ENCODE data around the gene CDKN2C. TPM values are rescaled to one million over a fixed set of nuclear protein-coding genes. Genes with fewer than 3 reads are reported as not detected.

Gene CDKN2C
- total RNA-seq, 2 donors from 2014 or later = 21.9 to 22.5 TPM

GRCh38 chr1:50978852-50979781, 9.1 kb downstream of the CDKN2C start:
- H3K27ac Mint-ChIP-seq = peak overlapping the region; percentile 55 to 73
- H3K4me3 Mint-ChIP-seq = peak overlapping the region; percentile 77
- no peaks in the 10 kb centered on the region for H3K27me3 Mint-ChIP-seq
- no peak for ATAC-seq
- peaks cover 6% of the 10 kb centered on the region for H3K36me3 Mint-ChIP-seq
- peaks cover 19 to 20% of the 10 kb centered on the region in 2 donors for H3K4me1 Mint-ChIP-seq (ENCODE audit: low read depth in 2 of 2)
- no peaks in the 10 kb centered on the region for H3K9me3 Mint-ChIP-seq
- DNase-seq (ENCODE audit: low spot score) = no peak

- no peak overlapping the region for H3K4me3 Mint-ChIP-seq
- ATAC-seq = no peak
Measured at GRCh38 chr1:50979937-50980336, 9.9 kb downstream of the CDKN2C start.

GRCh38 chr1:50980505-50980904, 10.5 kb downstream of the CDKN2C start:
- DNase-seq (ENCODE audit: low spot score) (no peak), ATAC-seq (no peak)
- Mint-ChIP-seq H3K4me3 (no peak overlapping the region), H3K27ac (no peak overlapping the region), H3K27me3 (no peaks in the 10 kb centered on the region), H3K4me1 (ENCODE audit: low read depth in 2 of 2) (peaks cover 19 to 20% of the 10 kb centered on the region in 2 donors), H3K9me3 (no peaks in the 10 kb centered on the region), H3K36me3 (no peaks in the 10 kb centered on the region)

More at GRCh38 chr1:50979937-50980336, 9.9 kb downstream of the CDKN2C start:
- no peak overlapping the region for H3K27ac Mint-ChIP-seq
- DNase-seq (ENCODE audit: low spot score) = no peak
- no peaks in the 10 kb centered on the region for H3K36me3 Mint-ChIP-seq
- no peaks in the 10 kb centered on the region for H3K27me3 Mint-ChIP-seq
- H3K9me3 Mint-ChIP-seq = no peaks in the 10 kb centered on the region
- peaks cover 19 to 20% of the 10 kb centered on the region in 2 donors for H3K4me1 Mint-ChIP-seq (ENCODE audit: low read depth in 2 of 2)

GRCh38 chr1:50981741-50982140, 11.7 kb downstream of the CDKN2C start:
- no peaks in the 10 kb centered on the region for H3K36me3 Mint-ChIP-seq
- H3K4me3 Mint-ChIP-seq = no peak overlapping the region
- H3K27ac Mint-ChIP-seq = no peak overlapping the region
- no peaks in the 10 kb centered on the region for H3K9me3 Mint-ChIP-seq
- no peaks in the 10 kb centered on the region for H3K27me3 Mint-ChIP-seq
- ATAC-seq (no peak), DNase-seq (ENCODE audit: low spot score) (no peak)
- peaks cover 11 to 13% of the 10 kb centered on the region in 2 donors for H3K4me1 Mint-ChIP-seq (ENCODE audit: low read depth in 2 of 2)

GRCh38 chr1:50982611-50983010, 12.6 kb downstream of the CDKN2C start:
- H3K27ac Mint-ChIP-seq = no peak overlapping the region
- no peaks in the 10 kb centered on the region for H3K36me3 Mint-ChIP-seq
- no peaks in the 10 kb centered on the region for H3K27me3 Mint-ChIP-seq
- H3K4me1 Mint-ChIP-seq (ENCODE audit: low read depth in 2 of 2) = peaks cover 8 to 9% of the 10 kb centered on the region in 2 donors
- H3K9me3 Mint-ChIP-seq = no peaks in the 10 kb centered on the region
- H3K4me3 Mint-ChIP-seq = no peak overlapping the region
- ATAC-seq (no peak), DNase-seq (ENCODE audit: low spot score) (no peak)

GRCh38 chr1:50983219-50983802, 13.3 kb downstream of the CDKN2C start:
- Mint-ChIP-seq H3K27ac (no peak overlapping the region), H3K27me3 (no peaks in the 10 kb centered on the region), H3K4me3 (no peak overlapping the region), H3K4me1 (ENCODE audit: low read depth in 2 of 2) (peaks cover 8 to 9% of the 10 kb centered on the region in 2 donors), H3K36me3 (no peaks in the 10 kb centered on the region), H3K9me3 (no peaks in the 10 kb centered on the region)
- no peak for DNase-seq (ENCODE audit: low spot score)
- no peak for ATAC-seq

- no peaks in the 10 kb centered on the region for H3K27me3 Mint-ChIP-seq
- H3K4me1 Mint-ChIP-seq (ENCODE audit: low read depth in 2 of 2) = no peaks in the 10 kb centered on the region
- no peak overlapping the region for H3K27ac Mint-ChIP-seq
- H3K9me3 Mint-ChIP-seq = no peaks in the 10 kb centered on the region
- no peaks in the 10 kb centered on the region for H3K36me3 Mint-ChIP-seq
- DNase-seq (ENCODE audit: low spot score) (no peak), ATAC-seq (no peak)
- no peak overlapping the region for H3K4me3 Mint-ChIP-seq
Measured at GRCh38 chr1:50985094-50985493, 15.0 kb downstream of the CDKN2C start.

GRCh38 chr1:50986653-50987052, 16.6 kb downstream of the CDKN2C start:
- no peaks in the 10 kb centered on the region for H3K36me3 Mint-ChIP-seq
- DNase-seq (ENCODE audit: low spot score) (no peak), ATAC-seq (no peak)
- no peaks in the 10 kb centered on the region for H3K27me3 Mint-ChIP-seq
- no peaks in the 10 kb centered on the region for H3K9me3 Mint-ChIP-seq
- no peaks in the 10 kb centered on the region for H3K4me1 Mint-ChIP-seq (ENCODE audit: low read depth in 2 of 2)
- no peak overlapping the region for H3K27ac Mint-ChIP-seq
- no peak overlapping the region for H3K4me3 Mint-ChIP-seq

- ATAC-seq = no peak
- no peaks in the 10 kb centered on the region for H3K36me3 Mint-ChIP-seq
- H3K27me3 Mint-ChIP-seq = no peaks in the 10 kb centered on the region
- H3K9me3 Mint-ChIP-seq = no peaks in the 10 kb centered on the region
- no peak for DNase-seq (ENCODE audit: low spot score)
- no peak overlapping the region for H3K4me3 Mint-ChIP-seq
- no peak overlapping the region for H3K27ac Mint-ChIP-seq
- H3K4me1 Mint-ChIP-seq (ENCODE audit: low read depth in 2 of 2) = no peaks in the 10 kb centered on the region
Measured at GRCh38 chr1:50989694-50990093, 19.6 kb downstream of the CDKN2C start.

GRCh38 chr1:50992532-50993318, 22.7 kb downstream of the CDKN2C start:
- no peaks in the 10 kb centered on the region for H3K9me3 Mint-ChIP-seq
- no peak overlapping the region for H3K4me3 Mint-ChIP-seq
- H3K4me1 Mint-ChIP-seq (ENCODE audit: low read depth in 2 of 2) = no peaks in the 10 kb centered on the region
- no peaks in the 10 kb centered on the region for H3K27me3 Mint-ChIP-seq
- no peaks in the 10 kb centered on the region for H3K36me3 Mint-ChIP-seq
- DNase-seq (ENCODE audit: low spot score) (no peak), ATAC-seq (no peak)
- H3K27ac Mint-ChIP-seq = no peak overlapping the region

- Mint-ChIP-seq H3K4me3 (no peak overlapping the region), H3K27ac (no peak overlapping the region), H3K27me3 (no peaks in the 10 kb centered on the region), H3K4me1 (ENCODE audit: low read depth in 2 of 2) (no peaks in the 10 kb centered on the region), H3K36me3 (no peaks in the 10 kb centered on the region), H3K9me3 (no peaks in the 10 kb centered on the region)
- DNase-seq (ENCODE audit: low spot score) (no peak), ATAC-seq (no peak)
Measured at GRCh38 chr1:50993645-50994044, 23.6 kb downstream of the CDKN2C start.

- H3K9me3 Mint-ChIP-seq = no peaks in the 10 kb centered on the region
- no peak overlapping the region for H3K4me3 Mint-ChIP-seq
- no peaks in the 10 kb centered on the region for H3K4me1 Mint-ChIP-seq (ENCODE audit: low read depth in 2 of 2)
- H3K27me3 Mint-ChIP-seq = no peaks in the 10 kb centered on the region
- H3K27ac Mint-ChIP-seq = no peak overlapping the region
- DNase-seq (ENCODE audit: low spot score) (no peak), ATAC-seq (no peak)
- H3K36me3 Mint-ChIP-seq = no peaks in the 10 kb centered on the region
Measured at GRCh38 chr1:50994997-50995396, 25.0 kb downstream of the CDKN2C start.

- Mint-ChIP-seq H3K4me1 (ENCODE audit: low read depth in 2 of 2) (no peaks in the 10 kb centered on the region), H3K27me3 (no peaks in the 10 kb centered on the region), H3K9me3 (no peaks in the 10 kb centered on the region), H3K4me3 (no peak overlapping the region), H3K27ac (no peak overlapping the region), H3K36me3 (no peaks in the 10 kb centered on the region)
- DNase-seq (ENCODE audit: low spot score) = no peak
- ATAC-seq = no peak
Measured at GRCh38 chr1:50995651-50996050, 25.6 kb downstream of the CDKN2C start.

GRCh38 chr1:50996083-50996482, 26.0 kb downstream of the CDKN2C start:
- Mint-ChIP-seq H3K4me3 (no peak overlapping the region), H3K27ac (no peak overlapping the region), H3K9me3 (no peaks in the 10 kb centered on the region), H3K4me1 (ENCODE audit: low read depth in 2 of 2) (no peaks in the 10 kb centered on the region), H3K36me3 (no peaks in the 10 kb centered on the region), H3K27me3 (no peaks in the 10 kb centered on the region)
- ATAC-seq (no peak), DNase-seq (ENCODE audit: low spot score) (no peak)

Data from natural killer cell treated with Interleukin-12 subunit alpha and Interleukin-12 subunit beta and Interleukin-15 and Interleukin-18, amount 100 ng/mL, for 72 hours (primary cell).